ENCODE measurements around the gene UBE2K.

- TF ChIP-seq CTCF (IDR thresholded peaks at IDR 0.05), result no peak
- no peak for TF ChIP-seq POLR2A (IDR thresholded peaks at IDR 0.05)
Measured at GRCh38 chr4:39699687-39700409, 1.9 kb downstream of the UBE2K start.

Data from Peyer's patch (tissue), 4 donors.